Vagina (tissue), 2 donors: Measurements from ENCODE around the gene TBC1D16. TPM values are rescaled to one million over a fixed set of nuclear protein-coding genes. Genes with fewer than 3 reads are reported as not detected.

ENCODE experiments used
- DNase-seq, 2 donors: peaks; one replicate each; pipeline ENCODE4 v3.0.0-alpha.2; 2017; ENCODE audit errors: extremely low spot score in 2 of 2
- H3K27ac ChIP-seq: fragments of 200-600 bp; sonication (generic); one replicate; pipeline ENCODE4 v1.5.1; 2019
- H3K27me3 ChIP-seq: fragments of 200-600 bp; sonication (generic); one replicate; pipeline ENCODE4 v1.5.1; 2019
- H3K36me3 ChIP-seq, 2 donors: fragments of 200-600 bp; sonication (generic); one replicate each; pipeline ENCODE4 v1.5.1; 2017 to 2019
- H3K4me1 ChIP-seq: fragments of 200-600 bp; sonication (generic); one replicate; pipeline ENCODE4 v1.5.1; 2019
- H3K4me3 ChIP-seq, 2 donors: fragments of 200-600 bp; sonication (generic); 1 replicate in 1 of 2; 2 replicates in 1 of 2; pipeline ENCODE4 v1.5.1; 2016 to 2019
- H3K9me3 ChIP-seq: fragments of 200-600 bp; sonication (generic); one replicate; pipeline ENCODE4 v1.5.1; 2019
- POLR2A ChIP-seq, 2 donors: fragments of 450-650 bp; IDR thresholded peaks; one replicate each; pipeline ENCODE4 v1.6.1; 2017; ENCODE audit warnings: antibody characterized with exemption in 2 of 2, mild to moderate bottlenecking in 2 of 2, moderate library complexity in 2 of 2
- POLR2AphosphoS5 ChIP-seq, 2 donors: sonication (generic); formaldehyde crosslinking; IDR thresholded peaks; one replicate each; pipeline ENCODE4 v1.9.0; 2017; ENCODE audit warnings: antibody characterized with exemption in 2 of 2, mild to moderate bottlenecking in 2 of 2, low read depth in 1 of 2; ENCODE audit not compliant: insufficient read depth in 1 of 2
- intact Hi-C: fragments of 100-400 bp; cut with DNase I; formaldehyde crosslinking; loops from one replicate; pipeline ENCODE4 v1.15.1; 2023
- total RNA-seq: library from RNA; depleted of rRNA; stranded (reverse); fragments of >200 nt; gene quantifications from one replicate; pipeline ENCODE4 v1.2.3, GENCODE V29; 2016
- TF ChIP-seq, protein P1 (sequence below), 3 experiments: fragments of 450-650 bp in 2 of 3; fragments of 200-600 bp in 1 of 3; sonication (generic) in 1 of 3; IDR thresholded peaks; one replicate each; pipeline ENCODE4 v1.5.1; 2017 to 2019; ENCODE audit warnings: antibody characterized with exemption in 3 of 3, mild to moderate bottlenecking in 2 of 3, moderate library complexity in 2 of 3

Gene TBC1D16
- total RNA-seq, 1 donor from 2014 or later, result 18.2 TPM

DNA sequence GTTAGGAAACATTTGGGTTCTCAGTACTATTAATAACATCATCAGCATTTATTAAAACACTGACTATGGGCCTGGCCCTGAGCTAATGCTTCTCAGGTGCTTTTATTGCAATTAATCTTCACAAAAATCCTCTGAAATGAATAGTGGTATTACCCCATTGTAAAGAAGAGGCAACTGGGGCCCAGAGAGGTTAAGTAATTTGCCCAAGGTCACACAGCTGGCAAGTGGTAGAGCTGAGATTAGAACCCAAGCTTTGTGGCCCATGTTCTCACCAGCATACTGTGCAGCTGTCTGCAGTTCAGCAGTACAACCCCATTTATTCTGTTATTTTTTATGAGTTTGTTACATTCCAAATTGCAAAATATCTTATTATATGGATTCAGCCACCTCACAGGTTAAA, 82.3 kb downstream of the TBC1D16 start:
- H3K36me3 ChIP-seq, result peaks cover 0 to 7% of the 10 kb centered on the region in 2 donors
- no peak for DNase-seq
- no peak overlapping the region for H3K27ac ChIP-seq
- intact Hi-C loops, result no loop called here
- no peaks in the 10 kb centered on the region for H3K27me3 ChIP-seq
- peaks cover 18% of the 10 kb centered on the region for H3K4me1 ChIP-seq
- H3K4me3 ChIP-seq, result no peak overlapping the region
- H3K9me3 ChIP-seq, result no peaks in the 10 kb centered on the region
- TF ChIP-seq POLR2AphosphoS5 (IDR thresholded peaks at IDR 0.05; ENCODE audit: insufficient read depth in 1 of 2, low read depth in 1 of 2) (no peak), POLR2A (IDR thresholded peaks at IDR 0.05) (no peak)
- TF ChIP-seq, protein P1, sequence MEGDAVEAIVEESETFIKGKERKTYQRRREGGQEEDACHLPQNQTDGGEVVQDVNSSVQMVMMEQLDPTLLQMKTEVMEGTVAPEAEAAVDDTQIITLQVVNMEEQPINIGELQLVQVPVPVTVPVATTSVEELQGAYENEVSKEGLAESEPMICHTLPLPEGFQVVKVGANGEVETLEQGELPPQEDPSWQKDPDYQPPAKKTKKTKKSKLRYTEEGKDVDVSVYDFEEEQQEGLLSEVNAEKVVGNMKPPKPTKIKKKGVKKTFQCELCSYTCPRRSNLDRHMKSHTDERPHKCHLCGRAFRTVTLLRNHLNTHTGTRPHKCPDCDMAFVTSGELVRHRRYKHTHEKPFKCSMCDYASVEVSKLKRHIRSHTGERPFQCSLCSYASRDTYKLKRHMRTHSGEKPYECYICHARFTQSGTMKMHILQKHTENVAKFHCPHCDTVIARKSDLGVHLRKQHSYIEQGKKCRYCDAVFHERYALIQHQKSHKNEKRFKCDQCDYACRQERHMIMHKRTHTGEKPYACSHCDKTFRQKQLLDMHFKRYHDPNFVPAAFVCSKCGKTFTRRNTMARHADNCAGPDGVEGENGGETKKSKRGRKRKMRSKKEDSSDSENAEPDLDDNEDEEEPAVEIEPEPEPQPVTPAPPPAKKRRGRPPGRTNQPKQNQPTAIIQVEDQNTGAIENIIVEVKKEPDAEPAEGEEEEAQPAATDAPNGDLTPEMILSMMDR (IDR thresholded peaks at IDR 0.05), result no peak

DNA sequence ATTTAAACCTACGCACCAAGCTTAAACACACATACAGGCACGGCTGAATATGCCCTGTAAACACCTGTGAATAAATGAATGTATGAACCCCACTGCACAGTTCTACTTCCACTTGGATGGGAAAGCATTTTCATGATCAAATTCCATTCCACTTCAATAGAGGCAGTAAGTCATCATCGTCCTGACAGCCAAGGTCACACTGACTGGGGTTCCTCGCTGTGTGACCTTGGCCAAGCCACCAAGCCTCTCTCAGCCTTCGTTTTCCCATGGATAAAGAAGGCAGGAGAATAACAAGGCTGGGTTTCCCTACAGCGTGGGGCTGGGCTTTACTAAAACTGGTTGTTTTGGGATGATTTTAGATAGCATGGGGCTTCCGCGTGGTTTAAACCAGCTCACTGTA, 82.8 kb downstream of the TBC1D16 start:
- peaks cover 18% of the 10 kb centered on the region for H3K4me1 ChIP-seq
- intact Hi-C loops, result no loop called here
- H3K36me3 ChIP-seq, result peaks cover 0 to 7% of the 10 kb centered on the region in 2 donors
- H3K9me3 ChIP-seq, result no peaks in the 10 kb centered on the region
- H3K4me3 ChIP-seq, result no peak overlapping the region
- H3K27me3 ChIP-seq, result no peaks in the 10 kb centered on the region
- TF ChIP-seq POLR2AphosphoS5 (IDR thresholded peaks at IDR 0.05; ENCODE audit: insufficient read depth in 1 of 2, low read depth in 1 of 2) (no peak), POLR2A (IDR thresholded peaks at IDR 0.05) (no peak)
- TF ChIP-seq, protein P1 (IDR thresholded peaks at IDR 0.05), result no peak
- no peak for DNase-seq
- no peak overlapping the region for H3K27ac ChIP-seq

DNA sequence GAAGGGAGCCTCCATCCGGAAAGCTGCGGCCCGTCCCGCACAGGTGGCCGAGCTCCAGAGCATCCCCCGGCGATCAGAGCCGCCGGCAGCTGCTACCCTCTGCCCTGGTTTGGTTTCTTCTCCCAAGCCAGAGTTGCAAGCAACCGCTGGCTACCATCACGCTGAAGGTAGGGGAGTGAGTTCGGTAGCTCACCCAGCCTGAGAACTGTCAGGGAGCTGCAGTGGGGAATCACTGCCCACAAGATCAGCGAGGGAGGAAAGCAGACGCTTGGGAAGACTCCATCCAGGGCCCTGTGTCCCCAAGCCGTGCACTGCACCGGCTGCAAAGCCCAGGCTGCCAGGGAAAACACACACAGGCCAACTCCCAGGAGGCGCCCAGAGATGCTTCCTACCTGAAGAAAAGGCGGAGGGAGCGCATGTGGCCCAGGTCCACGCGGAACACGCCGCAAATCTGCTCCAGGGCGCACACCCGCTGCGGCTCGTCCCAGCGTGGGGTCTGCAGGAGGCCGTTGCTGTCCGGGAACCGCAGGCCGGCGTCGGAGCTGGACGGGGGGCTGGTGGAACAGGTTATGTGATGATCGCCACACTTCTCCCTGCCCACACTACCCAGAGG, 83.3 kb downstream of the TBC1D16 start:
- Histone ChIP-seq H3K36me3 (peaks cover 0 to 7% of the 10 kb centered on the region in 2 donors), H3K9me3 (no peaks in the 10 kb centered on the region), H3K27ac (no peak overlapping the region), H3K27me3 (no peaks in the 10 kb centered on the region), H3K4me3 (no peak overlapping the region), H3K4me1 (peaks cover 18% of the 10 kb centered on the region)
- DNase-seq, result no peak
- TF ChIP-seq, protein P1 (IDR thresholded peaks at IDR 0.05), result no peak
- no peak for TF ChIP-seq POLR2AphosphoS5 (IDR thresholded peaks at IDR 0.05; ENCODE audit: insufficient read depth in 1 of 2, low read depth in 1 of 2)
- TF ChIP-seq POLR2A (IDR thresholded peaks at IDR 0.05), result no peak
- intact Hi-C loops, result no loop called here

DNA sequence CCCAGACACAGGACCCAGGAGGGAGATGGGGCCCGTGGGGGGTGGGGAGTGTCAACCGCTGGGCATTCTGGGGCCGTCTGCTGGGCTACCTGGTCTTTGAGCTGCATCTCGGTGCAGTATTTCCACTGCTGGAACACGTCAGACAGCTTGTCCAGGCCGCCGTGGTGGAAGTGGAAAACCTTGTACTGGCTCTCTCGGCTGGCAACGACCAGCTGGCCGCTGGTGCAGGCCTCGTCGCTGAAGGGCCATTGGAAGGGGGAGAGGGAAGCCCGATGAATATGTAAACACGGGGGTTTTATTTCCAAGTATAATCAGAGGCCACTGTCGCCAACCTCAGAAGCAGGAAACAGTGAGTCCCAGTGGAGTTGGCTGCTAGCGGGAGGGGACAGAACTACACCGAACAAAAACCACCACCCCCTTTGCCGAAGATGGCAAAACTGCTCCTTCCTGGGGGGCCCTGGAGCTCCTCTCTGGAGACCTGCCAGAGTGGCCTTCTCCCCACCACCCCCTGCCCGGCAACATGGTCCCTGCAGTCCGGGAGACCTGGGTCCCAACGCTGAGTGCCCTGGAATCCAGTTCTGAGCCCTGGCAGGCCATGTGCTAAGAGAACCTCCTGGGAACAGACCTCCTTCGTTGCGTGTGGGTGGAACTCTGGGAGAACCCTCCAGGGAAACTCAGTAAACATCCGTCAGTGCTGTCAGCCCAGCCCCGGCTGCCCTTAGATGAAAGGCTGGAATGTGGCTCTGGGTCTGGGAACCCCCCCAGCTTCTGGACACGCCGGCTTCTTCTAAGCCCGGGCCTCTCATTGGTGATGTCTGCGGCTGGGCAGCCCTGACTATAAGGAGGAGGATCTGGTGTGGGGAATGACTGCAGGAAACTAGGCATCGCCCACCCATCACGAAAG, 84.1 kb downstream of the TBC1D16 start:
- peaks cover 0 to 7% of the 10 kb centered on the region in 2 donors for H3K36me3 ChIP-seq
- TF ChIP-seq POLR2A (IDR thresholded peaks at IDR 0.05), result no peak
- TF ChIP-seq, protein P1 (IDR thresholded peaks at IDR 0.05), result no peak
- TF ChIP-seq POLR2AphosphoS5 (IDR thresholded peaks at IDR 0.05; ENCODE audit: insufficient read depth in 1 of 2, low read depth in 1 of 2), result no peak
- H3K4me1 ChIP-seq, result peaks cover 18% of the 10 kb centered on the region
- DNase-seq, result no peak
- H3K4me3 ChIP-seq, result no peak overlapping the region
- no peaks in the 10 kb centered on the region for H3K9me3 ChIP-seq
- H3K27ac ChIP-seq, result peak overlapping the region; percentile 43
- intact Hi-C loops, result no loop called here
- no peaks in the 10 kb centered on the region for H3K27me3 ChIP-seq
